Gastroesophageal sphincter (tissue), 4 donors: Measurements from ENCODE around the gene TSPAN9. TPM values are rescaled to one million over a fixed set of nuclear protein-coding genes. Genes with fewer than 3 reads are reported as not detected.

Experiments
- ATAC-seq: fragments of 150-250 bp; one replicate; pipeline ENCODE4 v1.9.1; 2016; ENCODE audit warnings: mild to moderate bottlenecking, moderate library complexity
- H3K27ac ChIP-seq, 4 donors: fragments of 200-600 bp; sonication (generic) in 3 of 4; 1 replicate in 3 of 4; 2 replicates in 1 of 4; pipeline ENCODE4 v1.5.1; 2016 to 2019
- H3K27me3 ChIP-seq: fragments of 200-600 bp; sonication (generic); one replicate; pipeline ENCODE4 v1.5.1; 2019
- H3K36me3 ChIP-seq, 2 donors: fragments of 200-600 bp; sonication (generic); one replicate each; pipeline ENCODE4 v1.5.1; 2019; ENCODE audit warnings: control low read depth in 1 of 2
- H3K4me1 ChIP-seq, 3 donors: fragments of 200-600 bp; sonication (generic); 1 replicate in 2 of 3; 2 replicates in 1 of 3; pipeline ENCODE4 v1.5.1; 2016 to 2019; ENCODE audit warnings: control low read depth in 2 of 3
- H3K4me3 ChIP-seq, 2 donors: fragments of 200-600 bp; sonication (generic); one replicate each; pipeline ENCODE4 v1.5.1; 2019; ENCODE audit warnings: mild to moderate bottlenecking in 1 of 2, moderate library complexity in 1 of 2
- H3K9me3 ChIP-seq, 3 donors: fragments of 200-600 bp; sonication (generic); one replicate each; pipeline ENCODE4 v1.5.1; 2017 to 2019; ENCODE audit warnings: control low read depth in 2 of 3
- EP300 ChIP-seq: sonication (generic); formaldehyde crosslinking; IDR thresholded peaks from one replicate; pipeline ENCODE4 v1.6.1; 2017; ENCODE audit warnings: antibody characterized with exemption, mild to moderate bottlenecking
- POLR2A ChIP-seq, 2 donors: fragments of 450-650 bp; IDR thresholded peaks; one replicate each; pipeline ENCODE4 v1.6.1; 2017; ENCODE audit warnings: antibody characterized with exemption in 2 of 2, mild to moderate bottlenecking in 2 of 2, moderate library complexity in 1 of 2
- POLR2AphosphoS5 ChIP-seq: sonication (generic); formaldehyde crosslinking; IDR thresholded peaks from one replicate; pipeline ENCODE4 v1.6.1; 2017; ENCODE audit warnings: antibody characterized with exemption
- WGBS, 2 donors: methylation state at CpG; one replicate each; pipeline ENCODE4 v1.1.5; 2018; ENCODE audit warnings: low coverage in 1 of 2; 5-methylcytosine and 5-hydroxymethylcytosine counted together
- total RNA-seq, 4 donors: library from RNA; depleted of rRNA; stranded (reverse); fragments of >200 nt; gene quantifications; one replicate each; pipeline ENCODE4 v1.1.0, GENCODE V29; 2016
- TF ChIP-seq, protein P1 (sequence below), 4 experiments: fragments of 200-600 bp in 2 of 4; fragments of 450-650 bp in 2 of 4; sonication (generic) in 1 of 4; IDR thresholded peaks; one replicate each; pipeline ENCODE4 v1.5.1; 2017 to 2019; ENCODE audit warnings: antibody characterized with exemption in 4 of 4, mild to moderate bottlenecking in 2 of 4, moderate library complexity in 2 of 4

Gene TSPAN9
- total RNA-seq, 4 donors from 2014 or later: 19.5 to 30.2 (median 26.0) TPM

DNA sequence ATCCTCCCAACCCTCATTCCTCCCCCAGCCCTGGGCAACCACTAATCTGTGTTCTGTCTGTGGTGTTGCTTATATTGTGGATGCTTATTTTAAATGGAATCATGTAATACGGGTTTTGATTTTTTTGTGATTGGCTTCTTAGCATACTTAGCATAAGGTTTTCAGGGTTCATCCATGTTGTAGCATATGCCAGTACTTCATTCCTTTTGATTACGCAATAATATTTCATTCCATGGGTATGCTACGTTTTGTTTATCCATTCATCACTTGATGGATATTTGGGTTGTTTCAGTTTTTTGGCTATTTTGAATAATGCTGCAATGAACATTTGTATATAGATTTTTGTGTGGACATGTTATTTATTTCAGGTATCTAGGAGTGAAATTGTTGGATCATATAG, 82.9 kb downstream of the TSPAN9 start:
- TF ChIP-seq EP300: no peak
- TF ChIP-seq POLR2AphosphoS5: no peak
- TF ChIP-seq, protein P1, sequence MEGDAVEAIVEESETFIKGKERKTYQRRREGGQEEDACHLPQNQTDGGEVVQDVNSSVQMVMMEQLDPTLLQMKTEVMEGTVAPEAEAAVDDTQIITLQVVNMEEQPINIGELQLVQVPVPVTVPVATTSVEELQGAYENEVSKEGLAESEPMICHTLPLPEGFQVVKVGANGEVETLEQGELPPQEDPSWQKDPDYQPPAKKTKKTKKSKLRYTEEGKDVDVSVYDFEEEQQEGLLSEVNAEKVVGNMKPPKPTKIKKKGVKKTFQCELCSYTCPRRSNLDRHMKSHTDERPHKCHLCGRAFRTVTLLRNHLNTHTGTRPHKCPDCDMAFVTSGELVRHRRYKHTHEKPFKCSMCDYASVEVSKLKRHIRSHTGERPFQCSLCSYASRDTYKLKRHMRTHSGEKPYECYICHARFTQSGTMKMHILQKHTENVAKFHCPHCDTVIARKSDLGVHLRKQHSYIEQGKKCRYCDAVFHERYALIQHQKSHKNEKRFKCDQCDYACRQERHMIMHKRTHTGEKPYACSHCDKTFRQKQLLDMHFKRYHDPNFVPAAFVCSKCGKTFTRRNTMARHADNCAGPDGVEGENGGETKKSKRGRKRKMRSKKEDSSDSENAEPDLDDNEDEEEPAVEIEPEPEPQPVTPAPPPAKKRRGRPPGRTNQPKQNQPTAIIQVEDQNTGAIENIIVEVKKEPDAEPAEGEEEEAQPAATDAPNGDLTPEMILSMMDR (IDR thresholded peaks at IDR 0.05): no peak
- no peak for TF ChIP-seq POLR2A (IDR thresholded peaks at IDR 0.05)
- WGBS, 2 donors: 73 to 83% methylated on average over 3 of the region's 3 CpGs
- Histone ChIP-seq H3K4me1 (peaks cover 0 to 20% (median 8%) of the 10 kb centered on the region in 3 donors), H3K4me3 (no peak overlapping the region), H3K36me3 (no peaks in the 10 kb centered on the region), H3K27me3 (no peaks in the 10 kb centered on the region), H3K27ac (no peak overlapping the region), H3K9me3 (no peaks in the 10 kb centered on the region)
- no peak for ATAC-seq

DNA sequence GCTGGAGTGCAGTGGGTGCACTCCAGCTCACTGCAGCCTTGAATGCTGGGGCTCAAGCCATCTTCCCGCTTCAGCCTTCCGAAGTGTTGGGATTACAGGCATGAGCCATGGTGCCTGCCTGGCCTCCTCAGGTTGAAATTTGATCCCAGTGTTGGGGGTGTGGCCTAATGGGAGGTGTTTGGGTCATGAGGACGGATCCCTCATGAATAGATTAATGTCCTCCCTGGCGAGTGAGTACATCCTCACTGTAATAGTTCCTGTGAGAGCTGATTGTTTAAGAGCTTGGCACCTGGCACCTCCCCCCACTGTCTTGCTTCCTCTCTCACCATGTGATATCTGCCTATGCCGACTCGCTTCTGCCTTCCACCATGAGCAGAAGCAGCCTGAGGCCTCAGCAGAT, 84.7 kb downstream of the TSPAN9 start:
- ATAC-seq: no peak
- H3K27ac ChIP-seq: no peak overlapping the region
- H3K4me1 ChIP-seq: peaks cover 0 to 21% (median 8%) of the 10 kb centered on the region in 3 donors
- H3K27me3 ChIP-seq: no peaks in the 10 kb centered on the region
- no peaks in the 10 kb centered on the region for H3K9me3 ChIP-seq
- no peak overlapping the region for H3K4me3 ChIP-seq
- TF ChIP-seq, protein P1 (IDR thresholded peaks at IDR 0.05): no peak
- TF ChIP-seq POLR2AphosphoS5: no peak
- TF ChIP-seq POLR2A (IDR thresholded peaks at IDR 0.05): no peak
- TF ChIP-seq EP300: no peak
- no peaks in the 10 kb centered on the region for H3K36me3 ChIP-seq
- WGBS, 2 donors: 83 to 100% methylated on average over 1 of the region's 6 CpGs

DNA sequence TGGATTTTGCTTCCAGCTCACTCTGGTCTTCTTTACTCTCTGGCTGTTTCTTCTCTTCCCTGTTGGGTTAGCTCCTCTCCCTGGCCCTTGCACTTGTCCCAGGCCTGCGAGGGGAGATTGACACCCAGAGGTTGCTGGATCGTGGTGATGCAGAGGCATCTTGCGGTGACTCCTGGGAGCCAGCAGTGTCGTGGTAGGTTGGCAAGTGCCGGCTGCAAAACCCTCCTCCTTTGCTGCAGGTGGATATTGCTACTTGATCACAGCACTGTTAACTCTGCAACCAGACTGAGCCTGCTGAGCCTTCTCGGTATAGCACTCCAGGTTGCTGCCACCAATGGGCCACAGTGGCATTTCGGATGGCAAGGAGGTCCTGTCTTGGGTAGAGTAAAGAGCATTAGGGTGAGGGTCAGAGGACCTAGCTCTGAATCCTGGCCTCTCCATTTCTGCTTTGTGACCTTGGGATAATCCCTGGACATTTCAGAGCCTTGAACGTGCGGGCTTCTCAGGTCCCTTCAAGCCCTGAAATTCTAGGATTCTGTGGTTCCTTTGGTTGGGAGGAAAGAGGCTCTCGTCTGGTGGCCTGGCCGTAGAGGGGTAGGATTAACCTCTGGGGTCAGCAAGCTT, 87.4 kb downstream of the TSPAN9 start:
- 100% methylated on average over 3 of the region's 11 CpGs; no CpG with 5 or more reads in 1 of the 2 donors for WGBS, 2 donors
- H3K27ac ChIP-seq: no peak overlapping the region
- peaks cover 0 to 19% (median 2%) of the 10 kb centered on the region in 3 donors for H3K4me1 ChIP-seq
- ATAC-seq: no peak
- no peaks in the 10 kb centered on the region for H3K27me3 ChIP-seq
- H3K9me3 ChIP-seq: no peaks in the 10 kb centered on the region
- no peak overlapping the region for H3K4me3 ChIP-seq
- TF ChIP-seq, protein P1 (IDR thresholded peaks at IDR 0.05): no peak
- TF ChIP-seq EP300 (no peak), POLR2A (IDR thresholded peaks at IDR 0.05) (no peak), POLR2AphosphoS5 (no peak)
- H3K36me3 ChIP-seq: no peaks in the 10 kb centered on the region

DNA sequence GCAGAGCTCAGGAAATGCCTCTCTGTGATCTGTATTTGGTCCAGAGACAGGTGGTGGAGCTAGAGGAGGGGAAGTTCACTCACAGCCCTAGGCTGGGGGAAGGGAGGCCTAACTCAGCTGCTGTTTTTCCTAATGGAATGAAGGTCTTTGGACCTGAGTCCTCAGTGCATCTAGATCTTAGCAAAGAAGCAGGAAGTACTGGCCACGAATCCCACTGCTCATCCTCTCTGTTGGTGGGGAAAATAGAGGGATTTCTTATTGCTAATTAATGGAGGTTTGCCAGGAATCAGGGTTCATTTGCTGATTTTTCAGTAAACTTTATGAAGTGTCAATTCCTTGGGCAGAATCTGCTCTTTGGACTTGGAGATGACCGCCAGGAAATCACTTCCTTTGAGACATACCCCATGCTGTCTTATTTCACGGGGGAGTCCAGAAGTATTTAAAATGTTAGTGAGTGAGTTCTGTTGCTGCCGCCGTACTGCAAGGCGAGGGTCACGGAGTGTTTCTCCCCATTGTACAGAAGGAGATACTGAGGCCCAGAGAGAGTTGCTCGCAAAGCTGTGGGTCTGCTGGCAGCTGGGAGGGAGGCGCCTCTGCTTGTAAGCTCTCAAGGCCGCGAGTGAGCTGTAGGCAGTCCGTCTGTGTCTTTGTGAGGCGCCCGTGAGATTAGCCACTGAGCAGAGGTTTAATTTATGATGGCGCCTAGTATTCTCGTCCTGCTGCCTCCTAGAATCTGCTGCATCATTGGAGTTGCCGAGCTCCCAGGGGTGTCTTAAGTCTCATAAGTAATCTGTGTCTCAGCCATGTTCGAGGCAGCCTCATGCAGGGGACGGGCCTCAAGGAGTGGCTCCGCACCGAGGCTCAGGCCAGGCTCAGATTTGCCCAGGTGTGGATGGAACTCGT, 88.2 kb downstream of the TSPAN9 start:
- no peaks in the 10 kb centered on the region for H3K9me3 ChIP-seq
- no peak overlapping the region for H3K4me3 ChIP-seq
- peaks cover 0 to 18% (median 0%) of the 10 kb centered on the region in 3 donors for H3K4me1 ChIP-seq
- H3K27me3 ChIP-seq: no peaks in the 10 kb centered on the region
- no peak for ATAC-seq
- TF ChIP-seq POLR2AphosphoS5: no peak
- TF ChIP-seq, protein P1 (IDR thresholded peaks at IDR 0.05): no peak
- no peak for TF ChIP-seq POLR2A (IDR thresholded peaks at IDR 0.05)
- no peak for TF ChIP-seq EP300
- 91 to 93% methylated on average over 8 to 13 of the region's 22 CpGs for WGBS, 2 donors
- H3K36me3 ChIP-seq: no peaks in the 10 kb centered on the region
- H3K27ac ChIP-seq: no peak overlapping the region
